ENCODE results near the gene IFNLR1. TPM values are rescaled to one million over a fixed set of nuclear protein-coding genes. Genes with fewer than 3 reads are reported as not detected.

Gene IFNLR1
- total RNA-seq, 2 donors from 2014 or later = 0.14 TPM; not detected in 1

- no peaks in the 10 kb centered on the region for H3K9me3 ChIP-seq
- H3K4me3 ChIP-seq = no peak overlapping the region
- DNase-seq (ENCODE audit: low spot score) (no peak), ATAC-seq (ENCODE audit: insufficient number of reproducible peaks, low FRiP score, low read depth) (no peak)
- no peaks in the 10 kb centered on the region for H3K4me1 ChIP-seq (ENCODE audit: control insufficient read depth in 1 of 2, low read depth in 2 of 2)
- H3K27me3 ChIP-seq (replicated peaks; ENCODE audit: insufficient read depth) = no peaks in the 10 kb centered on the region
- H3K36me3 ChIP-seq = no peaks in the 10 kb centered on the region
- H3K27ac ChIP-seq = no peak overlapping the region
- no peak for TF ChIP-seq CTCF (IDR thresholded peaks at IDR 0.05)
Observed at GRCh38 chr1:24141311-24141997, 45.6 kb downstream of the IFNLR1 start.

GRCh38 chr1:24140741-24141181, 46.3 kb downstream of the IFNLR1 start:
- no peak overlapping the region for H3K27ac ChIP-seq
- H3K4me3 ChIP-seq = no peak overlapping the region
- H3K36me3 ChIP-seq = no peaks in the 10 kb centered on the region
- no peak for ATAC-seq (ENCODE audit: insufficient number of reproducible peaks, low FRiP score, low read depth)
- H3K4me1 ChIP-seq (ENCODE audit: control insufficient read depth in 1 of 2, low read depth in 2 of 2) = no peaks in the 10 kb centered on the region
- TF ChIP-seq CTCF (IDR thresholded peaks at IDR 0.05) = no peak
- no peaks in the 10 kb centered on the region for H3K27me3 ChIP-seq (replicated peaks; ENCODE audit: insufficient read depth)
- DNase-seq (ENCODE audit: low spot score) = no peak
- H3K9me3 ChIP-seq = no peaks in the 10 kb centered on the region

GRCh38 chr1:24139841-24140425, 47.2 kb downstream of the IFNLR1 start:
- TF ChIP-seq CTCF (IDR thresholded peaks at IDR 0.05) = no peak
- Histone ChIP-seq H3K36me3 (no peaks in the 10 kb centered on the region), H3K4me3 (no peak overlapping the region), H3K9me3 (no peaks in the 10 kb centered on the region), H3K4me1 (ENCODE audit: control insufficient read depth in 1 of 2, low read depth in 2 of 2) (no peaks in the 10 kb centered on the region), H3K27me3 (replicated peaks; ENCODE audit: insufficient read depth) (no peaks in the 10 kb centered on the region), H3K27ac (no peak overlapping the region)
- ATAC-seq (ENCODE audit: insufficient number of reproducible peaks, low FRiP score, low read depth) (no peak), DNase-seq (ENCODE audit: low spot score) (no peak)

- Histone ChIP-seq H3K36me3 (no peaks in the 10 kb centered on the region), H3K27ac (no peak overlapping the region), H3K4me3 (no peak overlapping the region), H3K27me3 (replicated peaks; ENCODE audit: insufficient read depth) (no peaks in the 10 kb centered on the region), H3K9me3 (no peaks in the 10 kb centered on the region), H3K4me1 (ENCODE audit: control insufficient read depth in 1 of 2, low read depth in 2 of 2) (no peaks in the 10 kb centered on the region)
- no peak for ATAC-seq (ENCODE audit: insufficient number of reproducible peaks, low FRiP score, low read depth)
- TF ChIP-seq CTCF (IDR thresholded peaks at IDR 0.05) = no peak
- no peak for DNase-seq (ENCODE audit: low spot score)
Observed at GRCh38 chr1:24139222-24139489, 47.9 kb downstream of the IFNLR1 start.

- Histone ChIP-seq H3K27ac (no peak overlapping the region), H3K9me3 (no peaks in the 10 kb centered on the region), H3K4me3 (no peak overlapping the region), H3K4me1 (ENCODE audit: control insufficient read depth in 1 of 2, low read depth in 2 of 2) (no peaks in the 10 kb centered on the region), H3K27me3 (replicated peaks; ENCODE audit: insufficient read depth) (no peaks in the 10 kb centered on the region), H3K36me3 (no peaks in the 10 kb centered on the region)
- DNase-seq (ENCODE audit: low spot score) (no peak), ATAC-seq (ENCODE audit: insufficient number of reproducible peaks, low FRiP score, low read depth) (no peak)
- no peak for TF ChIP-seq CTCF (IDR thresholded peaks at IDR 0.05)
Observed at GRCh38 chr1:24138476-24139221, 48.4 kb downstream of the IFNLR1 start.
